Measurements from ENCODE around the gene SPACA6. TPM values are rescaled to one million over a fixed set of nuclear protein-coding genes. Genes with fewer than 3 reads are reported as not detected.

SPACA6 gene
- total and polyA plus RNA-seq, 2 experiments from 2014 or later = 5.1 to 11.5 TPM

DNA sequence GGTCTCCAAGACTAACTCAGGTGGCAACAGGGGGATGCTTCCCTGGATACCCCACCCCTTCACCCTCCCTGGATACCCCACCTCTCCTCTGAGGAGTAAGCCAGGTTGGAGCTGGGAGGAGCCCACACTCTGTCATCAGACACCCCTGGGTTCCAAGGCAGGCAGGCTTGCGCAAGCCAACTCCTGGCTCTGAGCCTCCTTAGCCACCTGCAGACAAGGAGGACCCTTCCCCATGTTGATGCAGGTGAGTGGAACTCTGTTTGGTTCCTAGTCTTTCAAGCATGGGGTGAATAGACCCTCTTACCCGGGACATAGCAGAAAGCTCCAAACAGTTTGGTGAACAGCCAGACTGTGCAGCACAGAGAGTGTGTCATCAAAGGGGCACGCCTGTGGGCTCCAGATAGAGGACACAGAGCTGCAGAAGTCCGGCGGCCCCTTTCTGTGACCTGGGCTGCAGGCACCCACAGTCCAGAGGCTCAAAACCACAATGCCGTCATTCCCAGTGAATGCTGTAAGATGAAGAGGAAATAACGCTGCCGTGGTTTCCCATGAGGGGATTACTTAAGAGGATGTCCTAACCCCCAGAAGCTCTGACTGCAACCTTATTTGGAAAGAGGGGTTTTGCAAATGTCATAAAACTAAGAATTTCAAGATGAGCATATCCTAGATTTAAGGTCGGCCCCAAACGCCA lies 42.8 kb downstream of the SPACA6 start (continued):
- TF ChIP-seq, protein P1, sequence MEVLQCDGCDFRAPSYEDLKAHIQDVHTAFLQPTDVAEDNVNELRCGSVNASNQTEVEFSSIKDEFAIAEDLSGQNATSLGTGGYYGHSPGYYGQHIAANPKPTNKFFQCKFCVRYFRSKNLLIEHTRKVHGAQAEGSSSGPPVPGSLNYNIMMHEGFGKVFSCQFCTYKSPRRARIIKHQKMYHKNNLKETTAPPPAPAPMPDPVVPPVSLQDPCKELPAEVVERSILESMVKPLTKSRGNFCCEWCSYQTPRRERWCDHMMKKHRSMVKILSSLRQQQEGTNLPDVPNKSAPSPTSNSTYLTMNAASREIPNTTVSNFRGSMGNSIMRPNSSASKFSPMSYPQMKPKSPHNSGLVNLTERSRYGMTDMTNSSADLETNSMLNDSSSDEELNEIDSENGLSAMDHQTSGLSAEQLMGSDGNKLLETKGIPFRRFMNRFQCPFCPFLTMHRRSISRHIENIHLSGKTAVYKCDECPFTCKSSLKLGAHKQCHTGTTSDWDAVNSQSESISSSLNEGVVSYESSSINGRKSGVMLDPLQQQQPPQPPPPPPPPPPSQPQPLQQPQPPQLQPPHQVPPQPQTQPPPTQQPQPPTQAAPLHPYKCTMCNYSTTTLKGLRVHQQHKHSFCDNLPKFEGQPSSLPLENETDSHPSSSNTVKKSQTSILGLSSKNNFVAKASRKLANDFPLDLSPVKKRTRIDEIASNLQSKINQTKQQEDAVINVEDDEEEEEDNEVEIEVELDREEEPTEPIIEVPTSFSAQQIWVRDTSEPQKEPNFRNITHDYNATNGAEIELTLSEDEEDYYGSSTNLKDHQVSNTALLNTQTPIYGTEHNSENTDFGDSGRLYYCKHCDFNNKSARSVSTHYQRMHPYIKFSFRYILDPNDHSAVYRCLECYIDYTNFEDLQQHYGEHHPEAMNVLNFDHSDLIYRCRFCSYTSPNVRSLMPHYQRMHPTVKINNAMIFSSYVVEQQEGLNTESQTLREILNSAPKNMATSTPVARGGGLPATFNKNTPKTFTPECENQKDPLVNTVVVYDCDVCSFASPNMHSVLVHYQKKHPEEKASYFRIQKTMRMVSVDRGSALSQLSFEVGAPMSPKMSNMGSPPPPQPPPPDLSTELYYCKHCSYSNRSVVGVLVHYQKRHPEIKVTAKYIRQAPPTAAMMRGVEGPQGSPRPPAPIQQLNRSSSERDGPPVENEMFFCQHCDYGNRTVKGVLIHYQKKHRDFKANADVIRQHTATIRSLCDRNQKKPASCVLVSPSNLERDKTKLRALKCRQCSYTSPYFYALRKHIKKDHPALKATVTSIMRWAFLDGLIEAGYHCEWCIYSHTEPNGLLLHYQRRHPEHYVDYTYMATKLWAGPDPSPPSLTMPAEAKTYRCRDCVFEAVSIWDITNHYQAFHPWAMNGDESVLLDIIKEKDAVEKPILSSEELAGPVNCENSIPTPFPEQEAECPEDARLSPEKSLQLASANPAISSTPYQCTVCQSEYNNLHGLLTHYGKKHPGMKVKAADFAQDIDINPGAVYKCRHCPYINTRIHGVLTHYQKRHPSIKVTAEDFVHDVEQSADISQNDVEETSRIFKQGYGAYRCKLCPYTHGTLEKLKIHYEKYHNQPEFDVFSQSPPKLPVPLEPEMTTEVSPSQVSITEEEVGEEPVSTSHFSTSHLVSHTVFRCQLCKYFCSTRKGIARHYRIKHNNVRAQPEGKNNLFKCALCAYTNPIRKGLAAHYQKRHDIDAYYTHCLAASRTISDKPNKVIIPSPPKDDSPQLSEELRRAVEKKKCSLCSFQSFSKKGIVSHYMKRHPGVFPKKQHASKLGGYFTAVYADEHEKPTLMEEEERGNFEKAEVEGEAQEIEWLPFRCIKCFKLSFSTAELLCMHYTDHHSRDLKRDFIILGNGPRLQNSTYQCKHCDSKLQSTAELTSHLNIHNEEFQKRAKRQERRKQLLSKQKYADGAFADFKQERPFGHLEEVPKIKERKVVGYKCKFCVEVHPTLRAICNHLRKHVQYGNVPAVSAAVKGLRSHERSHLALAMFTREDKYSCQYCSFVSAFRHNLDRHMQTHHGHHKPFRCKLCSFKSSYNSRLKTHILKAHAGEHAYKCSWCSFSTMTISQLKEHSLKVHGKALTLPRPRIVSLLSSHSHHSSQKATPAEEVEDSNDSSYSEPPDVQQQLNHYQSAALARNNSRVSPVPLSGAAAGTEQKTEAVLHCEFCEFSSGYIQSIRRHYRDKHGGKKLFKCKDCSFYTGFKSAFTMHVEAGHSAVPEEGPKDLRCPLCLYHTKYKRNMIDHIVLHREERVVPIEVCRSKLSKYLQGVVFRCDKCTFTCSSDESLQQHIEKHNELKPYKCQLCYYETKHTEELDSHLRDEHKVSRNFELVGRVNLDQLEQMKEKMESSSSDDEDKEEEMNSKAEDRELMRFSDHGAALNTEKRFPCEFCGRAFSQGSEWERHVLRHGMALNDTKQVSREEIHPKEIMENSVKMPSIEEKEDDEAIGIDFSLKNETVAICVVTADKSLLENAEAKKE (CRISPR knock-in tag; IDR thresholded peaks at IDR 0.05) = no peak
- TF ChIP-seq CREB1 (CRISPR knock-in tag; IDR thresholded peaks at IDR 0.05; ENCODE audit: low read depth) (no peak), STAT1 (IDR thresholded peaks at IDR 0.05; ENCODE audit: unreplicated experiment) (no peak)
- TF ChIP-seq, protein P2, sequence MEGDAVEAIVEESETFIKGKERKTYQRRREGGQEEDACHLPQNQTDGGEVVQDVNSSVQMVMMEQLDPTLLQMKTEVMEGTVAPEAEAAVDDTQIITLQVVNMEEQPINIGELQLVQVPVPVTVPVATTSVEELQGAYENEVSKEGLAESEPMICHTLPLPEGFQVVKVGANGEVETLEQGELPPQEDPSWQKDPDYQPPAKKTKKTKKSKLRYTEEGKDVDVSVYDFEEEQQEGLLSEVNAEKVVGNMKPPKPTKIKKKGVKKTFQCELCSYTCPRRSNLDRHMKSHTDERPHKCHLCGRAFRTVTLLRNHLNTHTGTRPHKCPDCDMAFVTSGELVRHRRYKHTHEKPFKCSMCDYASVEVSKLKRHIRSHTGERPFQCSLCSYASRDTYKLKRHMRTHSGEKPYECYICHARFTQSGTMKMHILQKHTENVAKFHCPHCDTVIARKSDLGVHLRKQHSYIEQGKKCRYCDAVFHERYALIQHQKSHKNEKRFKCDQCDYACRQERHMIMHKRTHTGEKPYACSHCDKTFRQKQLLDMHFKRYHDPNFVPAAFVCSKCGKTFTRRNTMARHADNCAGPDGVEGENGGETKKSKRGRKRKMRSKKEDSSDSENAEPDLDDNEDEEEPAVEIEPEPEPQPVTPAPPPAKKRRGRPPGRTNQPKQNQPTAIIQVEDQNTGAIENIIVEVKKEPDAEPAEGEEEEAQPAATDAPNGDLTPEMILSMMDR (conservative IDR thresholded peaks at IDR 0.05; ENCODE audit: low read depth in 2 of 2) = no peak

DNA sequence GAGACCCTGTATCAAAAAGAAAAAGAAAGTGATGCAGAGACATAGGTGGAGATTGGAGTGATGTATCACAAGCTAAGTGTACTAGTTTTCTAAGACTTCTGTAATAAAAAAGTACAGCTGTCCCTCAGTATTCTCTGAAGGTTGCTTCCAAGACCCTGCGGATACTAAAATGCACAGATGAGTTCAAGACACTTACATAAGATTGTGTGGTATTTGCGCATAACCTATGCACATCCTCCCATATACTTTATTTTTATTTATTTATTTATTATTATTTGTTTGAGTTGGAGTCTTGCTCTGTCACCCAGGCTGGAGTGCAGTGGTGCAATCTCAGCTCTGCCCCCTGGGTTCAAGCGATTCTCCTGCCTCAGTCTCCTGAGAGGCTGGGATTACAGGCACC lies 44.3 kb downstream of the SPACA6 start:
- H3F3A ChIP-seq (replicated peaks; ENCODE audit: low read depth) = no peaks in the 10 kb centered on the region
- no peak overlapping the region for H2AFZ ChIP-seq
- no peak overlapping the region for H3K27ac Mint-ChIP-seq
- H3K4me3 ChIP-seq = no peak overlapping the region
- DNase-seq (ENCODE audit: low spot score) (no peak), ATAC-seq (no peak)
- H3K4me1 ChIP-seq (ENCODE audit: insufficient read depth) = peaks cover 9% of the 10 kb centered on the region; the same call in 1 of the 2 replicates
- H3K27me3 ChIP-seq (ENCODE audit: insufficient read depth) = no peaks in the 10 kb centered on the region
- H3K4me3 Mint-ChIP-seq = no peak overlapping the region
- H4K20me1 ChIP-seq (replicated peaks; ENCODE audit: insufficient read depth) = no peaks in the 10 kb centered on the region
- no peak overlapping the region for H3K27ac ChIP-seq (ENCODE audit: low read depth)
- H3K27me3 Mint-ChIP-seq (ENCODE audit: insufficient read depth, low read depth, poor library complexity) = no peaks in the 10 kb centered on the region
- H3K4me2 ChIP-seq = no peak overlapping the region
- H3K36me3 ChIP-seq (ENCODE audit: insufficient read depth) = no peaks in the 10 kb centered on the region; the same call in 1 of the 2 replicates
- no peaks in the 10 kb centered on the region for H3K79me2 ChIP-seq (replicated peaks; ENCODE audit: insufficient read depth)
- H3K4me1 Mint-ChIP-seq = peaks cover 11% of the 10 kb centered on the region; the same call in 2 of the 3 replicates
- H3K9me3 Mint-ChIP-seq = peaks cover 30% of the 10 kb centered on the region
- H3K9me2 ChIP-seq (ENCODE audit: insufficient read depth) = no peaks in the 10 kb centered on the region
- peaks cover 4% of the 10 kb centered on the region; the same call in 2 of the 3 replicates for H3K36me3 Mint-ChIP-seq (ENCODE audit: low read depth)
- TF ChIP-seq, protein P3, sequence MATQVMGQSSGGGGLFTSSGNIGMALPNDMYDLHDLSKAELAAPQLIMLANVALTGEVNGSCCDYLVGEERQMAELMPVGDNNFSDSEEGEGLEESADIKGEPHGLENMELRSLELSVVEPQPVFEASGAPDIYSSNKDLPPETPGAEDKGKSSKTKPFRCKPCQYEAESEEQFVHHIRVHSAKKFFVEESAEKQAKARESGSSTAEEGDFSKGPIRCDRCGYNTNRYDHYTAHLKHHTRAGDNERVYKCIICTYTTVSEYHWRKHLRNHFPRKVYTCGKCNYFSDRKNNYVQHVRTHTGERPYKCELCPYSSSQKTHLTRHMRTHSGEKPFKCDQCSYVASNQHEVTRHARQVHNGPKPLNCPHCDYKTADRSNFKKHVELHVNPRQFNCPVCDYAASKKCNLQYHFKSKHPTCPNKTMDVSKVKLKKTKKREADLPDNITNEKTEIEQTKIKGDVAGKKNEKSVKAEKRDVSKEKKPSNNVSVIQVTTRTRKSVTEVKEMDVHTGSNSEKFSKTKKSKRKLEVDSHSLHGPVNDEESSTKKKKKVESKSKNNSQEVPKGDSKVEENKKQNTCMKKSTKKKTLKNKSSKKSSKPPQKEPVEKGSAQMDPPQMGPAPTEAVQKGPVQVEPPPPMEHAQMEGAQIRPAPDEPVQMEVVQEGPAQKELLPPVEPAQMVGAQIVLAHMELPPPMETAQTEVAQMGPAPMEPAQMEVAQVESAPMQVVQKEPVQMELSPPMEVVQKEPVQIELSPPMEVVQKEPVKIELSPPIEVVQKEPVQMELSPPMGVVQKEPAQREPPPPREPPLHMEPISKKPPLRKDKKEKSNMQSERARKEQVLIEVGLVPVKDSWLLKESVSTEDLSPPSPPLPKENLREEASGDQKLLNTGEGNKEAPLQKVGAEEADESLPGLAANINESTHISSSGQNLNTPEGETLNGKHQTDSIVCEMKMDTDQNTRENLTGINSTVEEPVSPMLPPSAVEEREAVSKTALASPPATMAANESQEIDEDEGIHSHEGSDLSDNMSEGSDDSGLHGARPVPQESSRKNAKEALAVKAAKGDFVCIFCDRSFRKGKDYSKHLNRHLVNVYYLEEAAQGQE (IDR thresholded peaks at IDR 0.05; ENCODE audit: unreplicated experiment) = no peak
- TF ChIP-seq STAT1 (IDR thresholded peaks at IDR 0.05; ENCODE audit: unreplicated experiment) = no peak
